Measurements from ENCODE around the gene GPS1.
A peak's percentile ranks its signal among the peaks of the same experiment; 100 is the strongest.

The GPS1 gene

GRCh38 chr17:82051776-82052637 is at the start of gene GPS1, which contains the start of gene RFNG:
TSS of gene GPS1 (plus strand) at chr17:82051898. CDS start at chr17:82051932, 34 bp downstream.
TSS of gene RFNG (minus strand) at chr17:82051811. CDS start at chr17:82051766, 45 bp downstream.
- DNase-seq (ENCODE audit: low spot score): peak; percentile 92

- DNase-seq (ENCODE audit: low spot score): peak; percentile 95
Measured at GRCh38 chr17:82003411-82004381, 48.0 kb upstream of the GPS1 start.

GRCh38 chr17:82004517-82005455 is 46.9 kb upstream of the GPS1 start:
- DNase-seq (ENCODE audit: low spot score): no peak

- DNase-seq (ENCODE audit: low spot score): no peak
Measured at GRCh38 chr17:82005701-82006348, 45.9 kb upstream of the GPS1 start.

GRCh38 chr17:82006468-82007227 is 45.0 kb upstream of the GPS1 start:
- DNase-seq (ENCODE audit: low spot score): peak; percentile 67

- no peak for DNase-seq (ENCODE audit: low spot score)
Measured at GRCh38 chr17:82007228-82007494, 44.5 kb upstream of the GPS1 start.

- DNase-seq (ENCODE audit: low spot score): no peak
Measured at GRCh38 chr17:82007495-82008257, 44.0 kb upstream of the GPS1 start.

- DNase-seq (ENCODE audit: low spot score): no peak
Measured at GRCh38 chr17:82008258-82008940, 43.3 kb upstream of the GPS1 start.

- no peak for DNase-seq (ENCODE audit: low spot score)
Measured at GRCh38 chr17:82008941-82009405, 42.7 kb upstream of the GPS1 start.

GRCh38 chr17:82009413-82009812 is 42.3 kb upstream of the GPS1 start:
- no peak for DNase-seq (ENCODE audit: low spot score)

- no peak for DNase-seq (ENCODE audit: low spot score)
Measured at GRCh38 chr17:82010575-82011525, 40.8 kb upstream of the GPS1 start.

- DNase-seq (ENCODE audit: low spot score): no peak
Measured at GRCh38 chr17:82011617-82012187, 40.0 kb upstream of the GPS1 start.

- DNase-seq (ENCODE audit: low spot score): no peak
Measured at GRCh38 chr17:82012261-82012639, 39.4 kb upstream of the GPS1 start.

- no peak for DNase-seq (ENCODE audit: low spot score)
Measured at GRCh38 chr17:82012640-82013295, 38.9 kb upstream of the GPS1 start.

- DNase-seq (ENCODE audit: low spot score): no peak
Measured at GRCh38 chr17:82013341-82013740, 38.4 kb upstream of the GPS1 start.

GRCh38 chr17:82013772-82014321 is 37.9 kb upstream of the GPS1 start:
- DNase-seq (ENCODE audit: low spot score): no peak

- no peak for DNase-seq (ENCODE audit: low spot score)
Measured at GRCh38 chr17:82014432-82014831, 37.3 kb upstream of the GPS1 start.

All from AG20443 (cell line).